OCI-LY3 (cell line): ENCODE data around the gene ARMH3.

Source experiments
- H2AFZ ChIP-seq: fragments of 200-600, 300-600 bp; shearing (Covaris generic); 2 replicates; pipeline ENCODE4 v1.6.0; 2014; ENCODE audit warnings: antibody characterized with exemption, low read depth, low read length
- H3K27ac ChIP-seq: fragments of 200-600, 300-600 bp; sonication (generic); 2 replicates; pipeline ENCODE4 v1.5.1; 2014; ENCODE audit warnings: mild to moderate bottlenecking, low read length, moderate library complexity, mixed read lengths
- H3K27me3 ChIP-seq: fragments of 200-600, 300-600 bp; sonication (generic); 2 replicates; pipeline ENCODE4 v1.6.1; 2014; ENCODE audit warnings: low read depth, low read length, mixed read lengths
- H3K36me3 ChIP-seq: fragments of 200-600, 300-600 bp; sonication (generic); replicated peaks from 2 replicates; pipeline ENCODE3; 2014; ENCODE audit warnings: low read depth, low read length, mixed read lengths
- H3K4me1 ChIP-seq: fragments of 300-600, 200-600 bp; sonication (generic); 2 replicates; pipeline ENCODE4 v1.6.1; 2014; ENCODE audit warnings: low read length, mixed read lengths
- H3K4me2 ChIP-seq: fragments of 200-600, 300-600 bp; sonication (generic); 2 replicates; pipeline ENCODE4 v1.6.1; 2014; ENCODE audit warnings: low read length, mixed read lengths
- H3K4me3 ChIP-seq: fragments of 300-600, 200-600 bp; sonication (generic); 2 replicates; pipeline ENCODE4 v1.5.1; 2014; ENCODE audit warnings: antibody characterized with exemption, mild to moderate bottlenecking, low read length, moderate library complexity
- H3K79me2 ChIP-seq: fragments of 300-600, 200-600 bp; shearing (Covaris generic); 2 replicates; pipeline ENCODE4 v1.6.1; 2014; ENCODE audit warnings: mild to moderate bottlenecking, low read length, mixed read lengths
- H3K9ac ChIP-seq: fragments of 300-600, 200-600 bp; shearing (Covaris generic); 2 replicates; pipeline ENCODE4 v1.6.0; 2014; ENCODE audit warnings: mild to moderate bottlenecking, low read length, moderate library complexity
- H3K9me3 ChIP-seq: fragments of 200-600, 300-600 bp; shearing (Covaris generic); 2 replicates; pipeline ENCODE4 v1.6.1; 2014; ENCODE audit warnings: low read length, mixed read lengths; ENCODE audit not compliant: insufficient read depth
- H4K20me1 ChIP-seq: fragments of 200-600, 300-600 bp; sonication (generic); 2 replicates; pipeline ENCODE4 v1.6.1; 2016; ENCODE audit warnings: low read length, mixed read lengths; ENCODE audit not compliant: insufficient read depth
- EZH2phosphoT487 ChIP-seq: fragments of 200-600 bp; shearing (Covaris generic); IDR thresholded peaks from 2 replicates; pipeline ENCODE4 v1.6.1; 2018; ENCODE audit warnings: antibody characterized with exemption, mixed run types, low read depth
- TF ChIP-seq, protein P1 (sequence below): fragments of 200-600, 300-600 bp; sonication (generic); IDR thresholded peaks from 2 replicates; pipeline ENCODE4 v1.5.1; 2014; ENCODE audit warnings: antibody characterized with exemption, low read length, low read depth

Gene ARMH3

DNA sequence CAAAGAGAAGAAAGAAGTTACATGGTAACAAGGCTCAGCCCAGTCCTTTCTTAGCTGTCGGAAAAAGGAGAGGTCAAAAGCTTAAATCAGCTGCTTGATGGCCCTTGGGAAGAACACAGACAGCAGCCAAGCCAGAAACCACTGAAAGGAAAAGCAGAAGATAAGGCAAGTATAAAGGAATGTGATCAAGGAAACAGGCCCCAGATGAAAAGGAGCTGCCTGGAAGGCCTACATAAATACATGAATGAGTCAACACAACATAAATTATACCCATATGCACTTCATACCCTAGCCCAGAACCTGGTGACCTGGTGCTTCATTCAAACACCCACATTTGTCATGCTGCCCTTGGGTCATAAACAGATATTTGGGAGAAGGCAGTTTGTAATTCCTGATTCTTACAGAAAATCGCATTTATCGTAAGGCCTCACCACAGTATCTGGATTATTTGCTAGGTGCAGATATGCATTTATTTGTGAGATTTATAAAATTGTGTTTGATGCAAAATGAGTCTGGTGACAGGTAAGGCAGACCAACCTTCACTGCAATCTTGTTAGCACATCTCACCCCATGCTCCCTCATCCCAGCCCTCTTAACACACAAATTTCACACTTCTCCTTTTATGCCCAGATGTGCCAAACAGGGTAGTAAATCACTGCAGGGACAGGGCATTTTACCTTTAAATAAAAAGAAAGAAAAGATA, 117.5 kb downstream of the ARMH3 start:
- H3K4me1 ChIP-seq: peaks cover 11% of the 10 kb centered on the region
- no peaks in the 10 kb centered on the region for H3K36me3 ChIP-seq
- H3K9ac ChIP-seq: no peak overlapping the region
- H3K27me3 ChIP-seq: no peaks in the 10 kb centered on the region
- H3K27ac ChIP-seq: no peak overlapping the region
- TF ChIP-seq EZH2phosphoT487: no peak
- TF ChIP-seq, protein P1, sequence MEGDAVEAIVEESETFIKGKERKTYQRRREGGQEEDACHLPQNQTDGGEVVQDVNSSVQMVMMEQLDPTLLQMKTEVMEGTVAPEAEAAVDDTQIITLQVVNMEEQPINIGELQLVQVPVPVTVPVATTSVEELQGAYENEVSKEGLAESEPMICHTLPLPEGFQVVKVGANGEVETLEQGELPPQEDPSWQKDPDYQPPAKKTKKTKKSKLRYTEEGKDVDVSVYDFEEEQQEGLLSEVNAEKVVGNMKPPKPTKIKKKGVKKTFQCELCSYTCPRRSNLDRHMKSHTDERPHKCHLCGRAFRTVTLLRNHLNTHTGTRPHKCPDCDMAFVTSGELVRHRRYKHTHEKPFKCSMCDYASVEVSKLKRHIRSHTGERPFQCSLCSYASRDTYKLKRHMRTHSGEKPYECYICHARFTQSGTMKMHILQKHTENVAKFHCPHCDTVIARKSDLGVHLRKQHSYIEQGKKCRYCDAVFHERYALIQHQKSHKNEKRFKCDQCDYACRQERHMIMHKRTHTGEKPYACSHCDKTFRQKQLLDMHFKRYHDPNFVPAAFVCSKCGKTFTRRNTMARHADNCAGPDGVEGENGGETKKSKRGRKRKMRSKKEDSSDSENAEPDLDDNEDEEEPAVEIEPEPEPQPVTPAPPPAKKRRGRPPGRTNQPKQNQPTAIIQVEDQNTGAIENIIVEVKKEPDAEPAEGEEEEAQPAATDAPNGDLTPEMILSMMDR: no peak
- H3K9me3 ChIP-seq: no peaks in the 10 kb centered on the region
- no peak overlapping the region for H3K4me3 ChIP-seq
- no peaks in the 10 kb centered on the region for H3K79me2 ChIP-seq
- H2AFZ ChIP-seq: no peak overlapping the region
- no peaks in the 10 kb centered on the region for H4K20me1 ChIP-seq
- no peak overlapping the region for H3K4me2 ChIP-seq

DNA sequence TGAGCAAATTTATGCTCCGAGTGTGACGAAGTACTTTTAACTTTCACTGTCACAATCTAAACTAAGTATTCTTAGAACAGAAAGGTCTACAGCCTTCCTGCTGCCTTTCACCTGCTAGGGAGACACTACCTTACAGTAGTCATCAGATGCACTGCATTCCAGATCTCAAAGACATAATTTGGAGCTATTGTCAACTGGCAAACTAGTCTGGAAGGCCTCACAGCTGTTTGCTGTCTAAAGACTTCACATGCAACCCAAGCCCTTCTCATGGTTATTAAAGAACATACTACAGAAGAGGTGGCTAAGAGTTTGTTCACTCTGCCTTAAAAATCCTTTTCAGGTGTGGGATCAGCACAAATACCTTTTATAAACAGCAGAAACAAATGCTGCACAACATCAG, 120.5 kb downstream of the ARMH3 start:
- TF ChIP-seq, protein P1: no peak
- no peak for TF ChIP-seq EZH2phosphoT487

DNA sequence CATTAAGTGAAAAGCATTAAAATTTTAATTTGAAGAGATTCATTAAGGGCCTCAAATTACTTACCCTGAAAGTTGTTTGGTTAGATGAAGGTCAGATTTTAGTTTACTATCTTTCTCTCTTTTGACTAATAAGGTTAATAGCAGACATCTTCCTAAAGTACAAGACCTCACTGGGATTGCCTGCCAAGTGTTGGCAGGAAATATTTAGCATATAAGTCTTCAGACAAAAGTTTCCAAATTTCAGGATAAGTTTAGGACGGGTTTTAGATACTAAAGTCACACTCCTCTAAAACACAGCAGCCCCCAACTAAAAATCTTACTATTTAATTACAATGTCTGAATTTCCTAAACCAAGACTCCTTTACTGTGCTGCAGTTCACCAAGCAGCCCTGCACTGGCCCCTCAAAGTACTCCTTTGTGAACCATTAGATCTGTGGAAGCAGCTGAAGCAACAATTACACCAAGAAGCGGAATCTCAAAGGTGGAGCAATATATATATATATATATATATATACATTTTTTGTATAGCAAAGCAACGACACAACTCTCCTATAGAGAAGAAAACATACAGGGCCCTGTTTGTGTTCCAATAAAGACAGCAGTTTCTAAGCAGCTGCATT, 121.2 kb downstream of the ARMH3 start:
- Histone ChIP-seq H3K27me3 (no peaks in the 10 kb centered on the region), H3K4me3 (no peak overlapping the region), H4K20me1 (no peaks in the 10 kb centered on the region), H3K4me1 (peaks cover 16% of the 10 kb centered on the region), H3K79me2 (no peaks in the 10 kb centered on the region), H2AFZ (no peak overlapping the region), H3K36me3 (no peaks in the 10 kb centered on the region), H3K9ac (no peak overlapping the region), H3K27ac (no peak overlapping the region), H3K9me3 (no peaks in the 10 kb centered on the region), H3K4me2 (no peak overlapping the region)
- TF ChIP-seq, protein P1: no peak
- no peak for TF ChIP-seq EZH2phosphoT487

More for the DNA sequence above, 120.5 kb downstream of the ARMH3 start:
- Histone ChIP-seq H3K79me2 (no peaks in the 10 kb centered on the region), H3K27ac (no peak overlapping the region), H3K9ac (no peak overlapping the region), H3K4me1 (peaks cover 16% of the 10 kb centered on the region), H3K4me3 (no peak overlapping the region), H3K9me3 (no peaks in the 10 kb centered on the region), H3K36me3 (no peaks in the 10 kb centered on the region), H3K27me3 (no peaks in the 10 kb centered on the region), H4K20me1 (no peaks in the 10 kb centered on the region), H3K4me2 (no peak overlapping the region), H2AFZ (no peak overlapping the region)

DNA sequence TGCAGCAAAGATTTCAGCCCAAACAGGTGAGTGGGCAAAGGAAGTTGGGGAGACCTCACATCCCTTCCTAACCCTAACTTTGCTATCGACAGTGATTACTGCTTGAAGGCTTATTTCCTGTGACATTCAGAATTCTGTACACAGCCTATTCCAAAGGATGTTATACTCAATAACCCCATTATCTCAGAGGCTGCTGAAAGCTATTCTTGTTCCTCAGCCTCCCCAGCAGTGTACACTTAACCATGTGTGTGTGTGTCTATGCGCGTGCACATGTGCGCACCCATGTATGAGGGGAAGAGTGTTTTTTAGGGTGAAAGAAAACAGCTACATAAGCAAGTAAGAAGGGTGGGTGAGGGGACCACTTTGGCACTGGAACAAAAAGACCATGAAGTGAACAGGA, 122.0 kb downstream of the ARMH3 start:
- H3K27ac ChIP-seq: no peak overlapping the region
- H3K36me3 ChIP-seq: no peaks in the 10 kb centered on the region
- no peak overlapping the region for H3K9ac ChIP-seq
- H3K4me1 ChIP-seq: peaks cover 12% of the 10 kb centered on the region
- H4K20me1 ChIP-seq: no peaks in the 10 kb centered on the region
- no peaks in the 10 kb centered on the region for H3K9me3 ChIP-seq
- no peaks in the 10 kb centered on the region for H3K79me2 ChIP-seq
- H3K4me2 ChIP-seq: no peak overlapping the region
- no peak overlapping the region for H2AFZ ChIP-seq
- H3K4me3 ChIP-seq: no peak overlapping the region
- TF ChIP-seq, protein P1: no peak
- no peak for TF ChIP-seq EZH2phosphoT487
- H3K27me3 ChIP-seq: no peaks in the 10 kb centered on the region
